ENCODE data around the gene FOSL1. TPM values are rescaled to one million over a fixed set of nuclear protein-coding genes. Genes with fewer than 3 reads are reported as not detected.

The FOSL1 gene
- total and polyA plus RNA-seq, 2 of the 13 experiments (the other 11 are each of a cell fraction or from before 2014, with no cell fraction given) = 4.0 to 4.1 TPM

DNA sequence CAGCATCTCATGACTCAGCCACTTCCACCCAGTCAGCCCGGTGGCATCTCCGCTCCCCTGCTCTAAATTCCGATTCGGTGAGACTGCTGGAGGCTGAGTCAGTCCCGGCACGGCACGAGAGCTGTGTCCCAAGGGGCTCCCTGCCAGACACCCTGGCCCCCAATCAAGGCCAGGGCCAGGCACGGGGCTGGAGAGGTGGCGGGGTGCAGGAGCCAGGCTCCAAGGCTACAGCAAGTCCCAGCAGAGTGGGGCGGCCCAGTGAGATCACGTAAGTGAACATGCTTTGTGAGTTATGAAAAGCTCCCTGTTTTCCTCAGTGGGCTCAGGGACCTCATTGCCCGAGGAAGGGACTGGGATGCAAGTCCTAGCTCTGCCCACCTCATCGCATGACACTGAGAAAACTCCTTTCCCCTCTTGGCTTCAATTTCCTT is 15.6 kb upstream of the FOSL1 start (continued):
- TF ChIP-seq, protein P1, sequence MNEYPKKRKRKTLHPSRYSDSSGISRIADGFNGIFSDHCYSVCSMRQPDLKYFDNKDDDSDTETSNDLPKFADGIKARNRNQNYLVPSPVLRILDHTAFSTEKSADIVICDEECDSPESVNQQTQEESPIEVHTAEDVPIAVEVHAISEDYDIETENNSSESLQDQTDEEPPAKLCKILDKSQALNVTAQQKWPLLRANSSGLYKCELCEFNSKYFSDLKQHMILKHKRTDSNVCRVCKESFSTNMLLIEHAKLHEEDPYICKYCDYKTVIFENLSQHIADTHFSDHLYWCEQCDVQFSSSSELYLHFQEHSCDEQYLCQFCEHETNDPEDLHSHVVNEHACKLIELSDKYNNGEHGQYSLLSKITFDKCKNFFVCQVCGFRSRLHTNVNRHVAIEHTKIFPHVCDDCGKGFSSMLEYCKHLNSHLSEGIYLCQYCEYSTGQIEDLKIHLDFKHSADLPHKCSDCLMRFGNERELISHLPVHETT (CRISPR knock-in tag; conservative IDR thresholded peaks at IDR 0.05) = no peak
- TF ChIP-seq ZNF350 (CRISPR knock-in tag; IDR thresholded peaks at IDR 0.05; ENCODE audit: borderline replicate concordance, low read depth) (0 out of 2 replicates have a peak, but pooled peaks have one; percentile 28), RFX1 (IDR thresholded peaks at IDR 0.05) (no peak), ZC3H4 (CRISPR knock-in tag; IDR thresholded peaks at IDR 0.05; ENCODE audit: borderline replicate concordance) (no peak), ZNF317 (CRISPR knock-in tag; IDR thresholded peaks at IDR 0.05) (no peak), KLF15 (CRISPR knock-in tag; IDR thresholded peaks at IDR 0.05; ENCODE audit: borderline replicate concordance) (no peak), SALL2 (CRISPR knock-in tag; IDR thresholded peaks at IDR 0.05) (no peak), RARA (CRISPR knock-in tag; IDR thresholded peaks at IDR 0.05) (peak; percentile 59), PRDM10 (CRISPR knock-in tag; IDR thresholded peaks at IDR 0.05; ENCODE audit: low read depth) (peak; percentile 75), PRMT3 (CRISPR knock-in tag; IDR thresholded peaks at IDR 0.05; ENCODE audit: borderline replicate concordance, low read depth) (no peak), ZBTB49 (CRISPR knock-in tag; IDR thresholded peaks at IDR 0.05; ENCODE audit: borderline replicate concordance) (no peak)
- TF ChIP-seq, protein P2, sequence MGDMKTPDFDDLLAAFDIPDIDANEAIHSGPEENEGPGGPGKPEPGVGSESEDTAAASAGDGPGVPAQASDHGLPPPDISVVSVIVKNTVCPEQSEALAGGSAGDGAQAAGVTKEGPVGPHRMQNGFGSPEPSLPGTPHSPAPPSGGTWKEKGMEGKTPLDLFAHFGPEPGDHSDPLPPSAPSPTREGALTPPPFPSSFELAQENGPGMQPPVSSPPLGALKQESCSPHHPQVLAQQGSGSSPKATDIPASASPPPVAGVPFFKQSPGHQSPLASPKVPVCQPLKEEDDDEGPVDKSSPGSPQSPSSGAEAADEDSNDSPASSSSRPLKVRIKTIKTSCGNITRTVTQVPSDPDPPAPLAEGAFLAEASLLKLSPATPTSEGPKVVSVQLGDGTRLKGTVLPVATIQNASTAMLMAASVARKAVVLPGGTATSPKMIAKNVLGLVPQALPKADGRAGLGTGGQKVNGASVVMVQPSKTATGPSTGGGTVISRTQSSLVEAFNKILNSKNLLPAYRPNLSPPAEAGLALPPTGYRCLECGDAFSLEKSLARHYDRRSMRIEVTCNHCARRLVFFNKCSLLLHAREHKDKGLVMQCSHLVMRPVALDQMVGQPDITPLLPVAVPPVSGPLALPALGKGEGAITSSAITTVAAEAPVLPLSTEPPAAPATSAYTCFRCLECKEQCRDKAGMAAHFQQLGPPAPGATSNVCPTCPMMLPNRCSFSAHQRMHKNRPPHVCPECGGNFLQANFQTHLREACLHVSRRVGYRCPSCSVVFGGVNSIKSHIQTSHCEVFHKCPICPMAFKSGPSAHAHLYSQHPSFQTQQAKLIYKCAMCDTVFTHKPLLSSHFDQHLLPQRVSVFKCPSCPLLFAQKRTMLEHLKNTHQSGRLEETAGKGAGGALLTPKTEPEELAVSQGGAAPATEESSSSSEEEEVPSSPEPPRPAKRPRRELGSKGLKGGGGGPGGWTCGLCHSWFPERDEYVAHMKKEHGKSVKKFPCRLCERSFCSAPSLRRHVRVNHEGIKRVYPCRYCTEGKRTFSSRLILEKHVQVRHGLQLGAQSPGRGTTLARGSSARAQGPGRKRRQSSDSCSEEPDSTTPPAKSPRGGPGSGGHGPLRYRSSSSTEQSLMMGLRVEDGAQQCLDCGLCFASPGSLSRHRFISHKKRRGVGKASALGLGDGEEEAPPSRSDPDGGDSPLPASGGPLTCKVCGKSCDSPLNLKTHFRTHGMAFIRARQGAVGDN (CRISPR knock-in tag; IDR thresholded peaks at IDR 0.05) = peak; percentile 47
